Type B pancreatic cell (in vitro differentiated cells): Measurements from ENCODE around the gene MGMT. TPM values are rescaled to one million over a fixed set of nuclear protein-coding genes. Genes with fewer than 3 reads are reported as not detected.
A peak's percentile ranks its signal among the peaks of the same experiment; 100 is the strongest.

ENCODE experiments used
- DNase-seq: peaks from one replicate; pipeline ENCODE4 v3.0.0; 2021; ENCODE audit warnings: mixed read lengths; ENCODE audit not compliant: unreplicated experiment; ENCODE audit errors: extremely low spot score
- H3K27ac Mint-ChIP-seq: 2 replicates; pipeline ENCODE4 v1.8.0; 2021; ENCODE audit warnings: mild to moderate bottlenecking, mixed read lengths
- H3K27me3 Mint-ChIP-seq: 2 replicates; pipeline ENCODE4 v1.8.0; 2021; ENCODE audit warnings: mixed read lengths
- H3K36me3 Mint-ChIP-seq: 2 replicates; pipeline ENCODE4 v1.8.0; 2021; ENCODE audit warnings: mixed read lengths
- H3K4me1 Mint-ChIP-seq: one replicate; pipeline ENCODE4 v1.8.0; 2021; ENCODE audit warnings: mixed read lengths; ENCODE audit not compliant: unreplicated experiment
- H3K4me3 Mint-ChIP-seq: 2 replicates; pipeline ENCODE4 v1.8.0; 2021; ENCODE audit warnings: mild to moderate bottlenecking, mixed read lengths
- H3K9me3 Mint-ChIP-seq: 2 replicates; pipeline ENCODE4 v1.8.0; 2021; ENCODE audit warnings: mixed read lengths
- CTCF ChIP-seq: fragments of 200-600 bp; sonication (generic); conservative IDR thresholded peaks from 2 replicates; pipeline ENCODE4 v1.5.0; 2021; ENCODE audit warnings: antibody characterized with exemption, mild to moderate bottlenecking
- total RNA-seq: library from RNA; stranded (reverse); gene quantifications from 2 replicates; pipeline ENCODE4 v1.2.1, GENCODE V29; 2021; ENCODE audit warnings: low replicate concordance

The MGMT gene
- total RNA-seq, 1 donor from 2014 or later = 18.8 TPM

- no peaks in the 10 kb centered on the region for H3K27me3 Mint-ChIP-seq
- H3K4me3 Mint-ChIP-seq = peak overlapping the region; percentile 86
- H3K36me3 Mint-ChIP-seq = peaks cover 8% of the 10 kb centered on the region
- TF ChIP-seq CTCF = no peak
- H3K9me3 Mint-ChIP-seq = no peaks in the 10 kb centered on the region
- peaks cover 9% of the 10 kb centered on the region for H3K4me1 Mint-ChIP-seq
- peak overlapping the region; percentile 71 for H3K27ac Mint-ChIP-seq
- DNase-seq = no peak
These were observed 471 bp downstream of the MGMT start for GRCh38 chr10:129467359-129468064.

- Mint-ChIP-seq H3K4me3 (peak overlapping the region; percentile 86), H3K9me3 (no peaks in the 10 kb centered on the region), H3K27ac (no peak overlapping the region), H3K36me3 (peaks cover 8% of the 10 kb centered on the region), H3K27me3 (no peaks in the 10 kb centered on the region), H3K4me1 (peaks cover 9% of the 10 kb centered on the region)
- DNase-seq = no peak
- no peak for TF ChIP-seq CTCF
These were observed 1.1 kb downstream of the MGMT start for GRCh38 chr10:129468187-129468586.

- TF ChIP-seq CTCF = no peak
- peaks cover 16% of the 10 kb centered on the region for H3K36me3 Mint-ChIP-seq
- H3K27me3 Mint-ChIP-seq = no peaks in the 10 kb centered on the region
- DNase-seq = no peak
- no peak overlapping the region for H3K4me3 Mint-ChIP-seq
- no peak overlapping the region for H3K27ac Mint-ChIP-seq
- peaks cover 3% of the 10 kb centered on the region for H3K4me1 Mint-ChIP-seq
- H3K9me3 Mint-ChIP-seq = no peaks in the 10 kb centered on the region
These were observed 3.2 kb downstream of the MGMT start for GRCh38 chr10:129470103-129470851.

GRCh38 chr10:129471447-129472175, 4.6 kb downstream of the MGMT start:
- Mint-ChIP-seq H3K9me3 (no peaks in the 10 kb centered on the region), H3K27me3 (no peaks in the 10 kb centered on the region), H3K4me3 (no peak overlapping the region), H3K27ac (no peak overlapping the region), H3K36me3 (peaks cover 18% of the 10 kb centered on the region), H3K4me1 (peaks cover 3% of the 10 kb centered on the region)
- TF ChIP-seq CTCF = no peak
- no peak for DNase-seq

GRCh38 chr10:129472696-129473555, 5.9 kb downstream of the MGMT start:
- H3K9me3 Mint-ChIP-seq = no peaks in the 10 kb centered on the region

More at GRCh38 chr10:129472696-129473555, 5.9 kb downstream of the MGMT start:
- Mint-ChIP-seq H3K36me3 (peaks cover 21% of the 10 kb centered on the region), H3K4me1 (peaks cover 3% of the 10 kb centered on the region), H3K27ac (no peak overlapping the region), H3K4me3 (no peak overlapping the region), H3K27me3 (no peaks in the 10 kb centered on the region)
- no peak for TF ChIP-seq CTCF
- no peak for DNase-seq
